Naive B cell (primary cell): ENCODE data around the gene MCTP1. TPM values are rescaled to one million over a fixed set of nuclear protein-coding genes. Genes with fewer than 3 reads are reported as not detected.
A peak's percentile ranks its signal among the peaks of the same experiment; 100 is the strongest.
"Not testable (repeated sequence)": the region's sequence is repeated elsewhere in the genome, so short reads cannot be mapped to it uniquely, and the experiment has no call there.

Experiments used
- ATAC-seq, 2 donors: fragments of 150-1000 bp; cut with Tn5 transposase; 2 replicates each; pipeline ENCODE4 v1.10.0; 2021; ENCODE audit warnings: low read depth in 2 of 2, mild to moderate bottlenecking in 2 of 2, moderate library complexity in 2 of 2
- DNase-seq: peaks from one replicate; pipeline ENCODE4 v3.0.0; 2022
- H3K27ac Mint-ChIP-seq, 6 donors: one replicate each; pipeline ENCODE4 v1.8.0; 2020 to 2022; ENCODE audit warnings: mild to moderate bottlenecking in 6 of 6, mixed read lengths in 6 of 6, moderate library complexity in 5 of 6, inconsistent platforms in 2 of 6
- H3K27me3 Mint-ChIP-seq, 3 donors: one replicate each; pipeline ENCODE4 v1.8.0; 2021 to 2022; ENCODE audit warnings: mixed read lengths in 3 of 3, mild to moderate bottlenecking in 1 of 3
- H3K36me3 Mint-ChIP-seq, 2 donors: one replicate each; pipeline ENCODE4 v1.8.0; 2020 to 2022; ENCODE audit warnings: mixed read lengths in 2 of 2, inconsistent platforms in 1 of 2, mild to moderate bottlenecking in 1 of 2
- H3K4me1 Mint-ChIP-seq, 3 donors: one replicate each; pipeline ENCODE4 v1.8.0; 2020 to 2022; ENCODE audit warnings: mixed read lengths in 3 of 3, inconsistent platforms in 1 of 3, mild to moderate bottlenecking in 1 of 3, moderate library complexity in 1 of 3
- H3K4me3 Mint-ChIP-seq, 8 donors: one replicate each; pipeline ENCODE4 v1.8.0; 2020 to 2022; ENCODE audit warnings: mild to moderate bottlenecking in 8 of 8, mixed read lengths in 8 of 8, moderate library complexity in 8 of 8, inconsistent platforms in 2 of 8
- H3K9me3 Mint-ChIP-seq, 7 donors: one replicate each; pipeline ENCODE4 v1.8.0; 2020 to 2022; ENCODE audit warnings: mixed read lengths in 7 of 7, mild to moderate bottlenecking in 5 of 7, inconsistent platforms in 2 of 7, moderate library complexity in 1 of 7
- polyA plus RNA-seq, 6 donors: library from polyadenylated mRNA; unstranded; fragments of 300-500 nt; fragmentation: Illumina TruSeq; gene quantifications; one replicate each; pipeline ENCODE4 v1.2.3, GENCODE V29; 2021; ENCODE audit warnings: low read depth in 6 of 6

Gene MCTP1
- polyA plus RNA-seq, 6 donors from 2014 or later: 0.39 to 2.3 (median 0.81) TPM

GRCh38 chr5:95005811-95006210 lies 279.1 kb downstream of the MCTP1 start:
- Mint-ChIP-seq H3K4me1 (no peaks in the 10 kb centered on the region), H3K27me3 (no peaks in the 10 kb centered on the region), H3K9me3 (peaks cover 6 to 42% (median 24%) of the 10 kb centered on the region in 7 donors), H3K27ac (no peak overlapping the region), H3K36me3 (peaks cover 0 to 7% of the 10 kb centered on the region in 2 donors), H3K4me3 (no peak overlapping the region)
- DNase-seq (no peak), ATAC-seq (no peak)

- Mint-ChIP-seq H3K9me3 (peaks cover 2 to 15% (median 10%) of the 10 kb centered on the region in 7 donors), H3K27me3 (no peaks in the 10 kb centered on the region), H3K4me3 (no peak overlapping the region), H3K27ac (no peak overlapping the region), H3K4me1 (no peaks in the 10 kb centered on the region), H3K36me3 (no peaks in the 10 kb centered on the region)
- DNase-seq (no peak), ATAC-seq (no peak)
Measured at GRCh38 chr5:94998670-94999069, 286.2 kb downstream of the MCTP1 start.

DNA sequence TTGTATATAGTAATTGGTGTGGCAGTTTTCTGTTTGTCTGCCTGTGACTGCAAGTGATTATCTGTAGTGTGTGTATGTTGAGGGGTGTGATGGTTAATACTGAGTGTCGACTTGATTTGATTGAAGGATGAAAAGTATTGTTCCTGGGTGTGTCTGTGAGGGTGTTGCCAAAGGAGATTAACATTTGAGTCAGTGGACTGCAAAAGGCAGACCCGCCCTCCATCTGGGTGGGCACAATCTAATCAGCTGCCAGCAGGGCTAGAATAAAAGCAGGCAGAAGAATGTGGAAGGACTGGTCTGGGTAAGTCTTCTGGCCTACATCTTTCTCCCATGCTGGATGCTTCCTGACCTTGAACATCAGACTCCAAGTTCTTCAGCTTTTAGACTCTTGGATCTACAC lies 290.4 kb downstream of the MCTP1 start:
- H3K4me1 Mint-ChIP-seq, H3K27me3 Mint-ChIP-seq, H3K36me3 Mint-ChIP-seq, ATAC-seq, H3K27ac Mint-ChIP-seq, H3K9me3 Mint-ChIP-seq, DNase-seq, H3K4me3 Mint-ChIP-seq: not testable (repeated sequence)

DNA sequence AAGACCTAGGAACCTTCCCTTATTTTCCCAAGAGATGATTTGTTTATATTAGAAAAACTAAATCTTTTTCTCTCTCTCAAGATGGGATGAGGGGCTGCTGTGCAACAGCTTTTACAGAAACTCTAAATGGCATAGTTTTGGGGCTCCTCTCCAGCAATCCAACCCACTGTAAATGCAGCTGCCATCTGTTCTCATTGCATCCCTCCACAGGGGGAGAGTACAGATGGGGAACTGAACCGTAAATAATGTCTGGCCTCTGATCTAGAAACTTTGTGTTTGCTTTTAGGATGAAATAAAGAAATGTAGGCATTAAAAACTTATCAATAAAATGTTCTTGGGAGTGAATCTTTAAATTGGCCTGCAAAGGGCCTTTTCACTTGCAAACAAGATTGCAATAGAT lies 291.4 kb downstream of the MCTP1 start:
- H3K4me1 Mint-ChIP-seq: no peaks in the 10 kb centered on the region
- no peak for ATAC-seq
- no peaks in the 10 kb centered on the region for H3K9me3 Mint-ChIP-seq
- H3K4me3 Mint-ChIP-seq: no peak overlapping the region
- H3K36me3 Mint-ChIP-seq: no peaks in the 10 kb centered on the region
- no peak for DNase-seq
- H3K27ac Mint-ChIP-seq: no peak overlapping the region
- no peaks in the 10 kb centered on the region for H3K27me3 Mint-ChIP-seq

DNA sequence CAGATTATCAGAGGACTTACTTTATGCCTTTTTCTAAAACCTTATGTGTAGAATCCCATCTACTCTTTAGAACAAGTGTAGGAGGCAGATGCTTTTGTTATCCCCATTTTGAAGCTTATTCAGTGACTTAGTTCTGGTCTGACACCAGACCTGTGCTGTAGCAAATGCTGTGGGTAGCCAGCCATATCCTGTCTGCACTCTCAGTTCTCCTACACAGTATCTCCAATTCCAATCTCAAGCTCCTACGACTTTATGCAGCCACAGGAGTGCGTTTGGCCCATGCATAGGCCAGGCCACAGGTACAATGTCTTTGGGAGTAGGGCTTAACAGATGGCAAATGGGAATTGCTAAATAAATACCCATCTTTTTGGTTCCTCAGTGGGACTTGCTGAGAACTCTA lies 292.6 kb downstream of the MCTP1 start:
- Mint-ChIP-seq H3K27ac (no peak overlapping the region), H3K36me3 (no peaks in the 10 kb centered on the region), H3K27me3 (no peaks in the 10 kb centered on the region), H3K4me1 (no peaks in the 10 kb centered on the region), H3K4me3 (no peak overlapping the region), H3K9me3 (no peaks in the 10 kb centered on the region)
- no peak for DNase-seq
- no peak for ATAC-seq

- H3K27me3 Mint-ChIP-seq: no peaks in the 10 kb centered on the region
- no peak overlapping the region for H3K4me3 Mint-ChIP-seq
- DNase-seq: no peak
- no peaks in the 10 kb centered on the region for H3K4me1 Mint-ChIP-seq
- no peaks in the 10 kb centered on the region for H3K9me3 Mint-ChIP-seq
- no peak for ATAC-seq
- H3K27ac Mint-ChIP-seq: no peak overlapping the region
- H3K36me3 Mint-ChIP-seq: no peaks in the 10 kb centered on the region
Measured at GRCh38 chr5:94983861-94984535, 300.9 kb downstream of the MCTP1 start.

DNA sequence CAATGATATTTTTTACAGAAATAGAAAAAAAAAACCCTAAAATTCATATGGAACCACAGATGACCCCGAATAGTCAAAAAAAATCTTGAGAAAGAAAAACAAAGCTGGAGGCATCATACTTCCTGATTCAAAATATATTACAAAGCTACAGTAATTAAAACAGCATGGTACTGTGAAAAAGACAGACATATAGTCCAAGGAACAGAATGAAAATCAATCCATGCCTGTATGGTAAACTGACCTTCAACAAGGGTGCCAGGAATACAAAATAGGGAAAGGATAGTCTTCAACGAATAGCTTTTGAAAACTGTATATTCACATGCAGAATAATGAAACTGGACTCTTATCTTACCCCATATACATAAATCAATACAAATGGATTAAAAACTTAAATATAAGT lies 307.5 kb downstream of the MCTP1 start:
- DNase-seq (no peak), ATAC-seq (no peak)
- no peak overlapping the region for H3K27ac Mint-ChIP-seq
- peaks cover 0 to 4% (median 0%) of the 10 kb centered on the region in 3 donors for H3K27me3 Mint-ChIP-seq
- H3K36me3 Mint-ChIP-seq: peaks cover 7 to 12% of the 10 kb centered on the region in 2 donors
- H3K9me3 Mint-ChIP-seq: peaks cover 10 to 34% (median 18%) of the 10 kb centered on the region in 7 donors
- H3K4me3 Mint-ChIP-seq: no peak overlapping the region
- no peaks in the 10 kb centered on the region for H3K4me1 Mint-ChIP-seq

GRCh38 chr5:94976853-94977252 lies 308.0 kb downstream of the MCTP1 start:
- no peak for ATAC-seq
- Mint-ChIP-seq H3K27ac (no peak overlapping the region), H3K4me1 (no peaks in the 10 kb centered on the region), H3K4me3 (no peak overlapping the region), H3K9me3 (peaks cover 10 to 34% (median 18%) of the 10 kb centered on the region in 7 donors), H3K27me3 (peaks cover 0 to 4% (median 0%) of the 10 kb centered on the region in 3 donors), H3K36me3 (peaks cover 7 to 12% of the 10 kb centered on the region in 2 donors)
- DNase-seq: no peak

DNA sequence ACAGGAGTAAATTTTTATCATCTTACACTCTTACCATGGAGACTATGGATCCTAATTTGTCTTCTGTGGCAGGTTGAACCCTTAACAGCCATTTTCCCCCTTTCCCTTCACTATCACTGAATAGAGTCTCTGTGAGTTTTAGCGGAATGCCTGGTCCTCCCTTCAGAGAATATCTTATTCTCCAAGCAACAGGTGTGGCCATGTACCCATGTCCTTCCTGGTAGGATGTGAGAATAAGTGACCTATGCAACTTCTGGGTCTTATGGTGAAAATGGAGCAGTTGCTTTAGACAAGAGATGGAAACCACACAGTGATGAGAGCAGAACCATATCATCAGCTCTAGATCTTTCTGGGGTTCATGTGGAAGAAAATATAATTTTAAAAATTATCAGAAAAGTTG lies 312.6 kb downstream of the MCTP1 start:
- no peak overlapping the region for H3K27ac Mint-ChIP-seq
- peaks cover 6 to 7% of the 10 kb centered on the region in 2 donors for H3K36me3 Mint-ChIP-seq
- DNase-seq: no peak
- peaks cover 8 to 21% (median 10%) of the 10 kb centered on the region in 7 donors for H3K9me3 Mint-ChIP-seq
- H3K27me3 Mint-ChIP-seq: peaks cover 0 to 4% (median 0%) of the 10 kb centered on the region in 3 donors
- H3K4me3 Mint-ChIP-seq: no peak overlapping the region
- no peak for ATAC-seq
- no peaks in the 10 kb centered on the region for H3K4me1 Mint-ChIP-seq

- Mint-ChIP-seq H3K27me3 (peaks cover 0 to 4% (median 0%) of the 10 kb centered on the region in 3 donors), H3K27ac (no peak overlapping the region), H3K4me1 (no peaks in the 10 kb centered on the region), H3K9me3 (peaks cover 0 to 6% (median 0%) of the 10 kb centered on the region in 7 donors), H3K4me3 (no peak overlapping the region), H3K36me3 (no peaks in the 10 kb centered on the region)
- ATAC-seq (no peak), DNase-seq (no peak)
Measured at GRCh38 chr5:94969174-94969573, 315.7 kb downstream of the MCTP1 start.

DNA sequence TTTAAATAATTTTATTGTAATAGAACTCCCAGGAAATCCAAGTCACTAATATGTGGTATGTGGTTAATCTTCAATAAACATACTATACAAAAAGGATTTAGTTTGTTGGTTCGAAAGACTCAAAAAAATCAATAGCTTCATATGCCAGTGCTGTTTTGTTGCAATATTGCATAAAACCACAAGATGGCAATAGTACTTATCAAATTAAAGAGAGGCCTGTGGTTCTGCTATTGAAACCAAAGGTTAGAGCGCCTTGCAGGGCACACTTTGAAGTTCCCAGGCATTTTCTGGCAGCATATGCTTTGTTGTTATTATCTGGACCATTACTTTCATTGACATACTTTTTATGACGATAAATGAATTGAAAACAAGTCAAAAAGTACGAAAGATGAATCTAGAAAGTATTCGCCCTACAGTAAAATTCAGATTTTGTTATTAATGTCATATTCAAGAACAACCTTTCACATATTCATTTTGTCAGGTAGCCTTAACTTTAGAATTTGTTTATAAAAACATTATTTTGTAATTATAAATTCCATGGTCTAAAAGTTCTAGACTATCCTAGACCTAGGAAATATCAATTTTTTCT lies 316.3 kb downstream of the MCTP1 start:
- Mint-ChIP-seq H3K36me3 (no peaks in the 10 kb centered on the region), H3K4me3 (no peak overlapping the region), H3K4me1 (no peaks in the 10 kb centered on the region), H3K27me3 (peaks cover 0 to 4% (median 0%) of the 10 kb centered on the region in 3 donors), H3K9me3 (peaks cover 0 to 6% (median 0%) of the 10 kb centered on the region in 7 donors), H3K27ac (no peak overlapping the region)
- DNase-seq: peak; percentile 30
- peak; percentile 57 to 75 for ATAC-seq

- no peaks in the 10 kb centered on the region for H3K27me3 Mint-ChIP-seq
- no peak overlapping the region for H3K27ac Mint-ChIP-seq
- no peaks in the 10 kb centered on the region for H3K36me3 Mint-ChIP-seq
- H3K9me3 Mint-ChIP-seq: peaks cover 0 to 6% (median 0%) of the 10 kb centered on the region in 7 donors
- ATAC-seq: no peak
- DNase-seq: no peak
- H3K4me1 Mint-ChIP-seq: no peaks in the 10 kb centered on the region
- no peak overlapping the region for H3K4me3 Mint-ChIP-seq
Measured at GRCh38 chr5:94967525-94967924, 317.4 kb downstream of the MCTP1 start.

DNA sequence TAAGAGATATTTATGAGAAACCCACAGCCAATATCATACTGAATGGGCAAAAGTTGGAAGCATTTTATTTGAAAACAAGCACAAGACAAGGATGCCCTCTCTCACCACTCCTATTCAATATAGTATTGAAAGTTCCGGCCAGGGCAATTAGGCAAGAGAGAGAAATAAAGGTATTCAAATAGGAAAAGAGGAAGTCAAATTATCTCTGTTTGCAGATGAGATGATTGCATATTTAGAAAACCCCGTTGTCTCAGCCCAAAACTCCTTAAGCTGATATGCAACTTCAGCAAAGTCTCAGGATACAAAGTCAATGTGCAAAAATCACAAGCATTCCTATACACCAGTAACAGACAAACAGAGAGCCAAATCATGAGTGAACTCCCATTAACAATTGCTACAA lies 325.6 kb downstream of the MCTP1 start:
- H3K4me3 Mint-ChIP-seq, H3K27ac Mint-ChIP-seq: not testable (repeated sequence)

GRCh38 chr5:94945656-94946055 lies 339.2 kb downstream of the MCTP1 start:
- DNase-seq (no peak), ATAC-seq (no peak)
- Mint-ChIP-seq H3K9me3 (no peaks in the 10 kb centered on the region), H3K36me3 (no peaks in the 10 kb centered on the region), H3K4me1 (no peaks in the 10 kb centered on the region), H3K27ac (no peak overlapping the region), H3K27me3 (no peaks in the 10 kb centered on the region), H3K4me3 (no peak overlapping the region)

More for the DNA sequence above, 325.6 kb downstream of the MCTP1 start:
- H3K4me1 Mint-ChIP-seq, H3K27me3 Mint-ChIP-seq, DNase-seq, H3K36me3 Mint-ChIP-seq, ATAC-seq: not testable (repeated sequence)
- peaks cover 4 to 20% (median 14%) of the 10 kb centered on the region in 7 donors for H3K9me3 Mint-ChIP-seq
